ENCODE measurements around the gene NDUFS5.
"Not testable (repeated sequence)": the region's sequence is repeated elsewhere in the genome, so short reads cannot be mapped to it uniquely, and the experiment has no call there.

NDUFS5 gene

GRCh38 chr1:39003281-39003680, 22.9 kb upstream of the NDUFS5 start:
- TF ChIP-seq CTCF (IDR thresholded peaks at IDR 0.05; ENCODE audit: low read depth, low read length, missing control alignments), result no peak
- no peak for DNase-seq (ENCODE audit: low read depth)
- no peak overlapping the region for H3K4me3 ChIP-seq (ENCODE audit: low read depth, low read length)

GRCh38 chr1:39003794-39004193, 22.4 kb upstream of the NDUFS5 start:
- TF ChIP-seq CTCF (IDR thresholded peaks at IDR 0.05; ENCODE audit: low read depth, low read length, missing control alignments), result no peak
- no peak for DNase-seq (ENCODE audit: low read depth)
- H3K4me3 ChIP-seq (ENCODE audit: low read depth, low read length), result no peak overlapping the region

- DNase-seq (ENCODE audit: low read depth), result no peak
- no peak overlapping the region for H3K4me3 ChIP-seq (ENCODE audit: low read depth, low read length)
- TF ChIP-seq CTCF (IDR thresholded peaks at IDR 0.05; ENCODE audit: low read depth, low read length, missing control alignments), result no peak
Measured at GRCh38 chr1:39006287-39006686, 19.9 kb upstream of the NDUFS5 start.

- TF ChIP-seq CTCF (IDR thresholded peaks at IDR 0.05; ENCODE audit: low read depth, low read length, missing control alignments), result no peak
- DNase-seq (ENCODE audit: low read depth), result no peak
- H3K4me3 ChIP-seq (ENCODE audit: low read depth, low read length), result no peak overlapping the region
Measured at GRCh38 chr1:39006726-39007645, 19.2 kb upstream of the NDUFS5 start.

GRCh38 chr1:39014956-39015355, 11.2 kb upstream of the NDUFS5 start:
- not testable (repeated sequence) for DNase-seq (ENCODE audit: low read depth); H3K4me3 ChIP-seq (ENCODE audit: low read depth, low read length)

GRCh38 chr1:39016604-39017171, 9.5 kb upstream of the NDUFS5 start:
- DNase-seq (ENCODE audit: low read depth), result no peak
- H3K4me3 ChIP-seq (ENCODE audit: low read depth, low read length), result no peak overlapping the region
- TF ChIP-seq CTCF (IDR thresholded peaks at IDR 0.05; ENCODE audit: low read depth, low read length, missing control alignments), result no peak

- no peak overlapping the region for H3K4me3 ChIP-seq (ENCODE audit: low read depth, low read length)
- no peak for TF ChIP-seq CTCF (IDR thresholded peaks at IDR 0.05; ENCODE audit: low read depth, low read length, missing control alignments)
- DNase-seq (ENCODE audit: low read depth), result no peak
Measured at GRCh38 chr1:39017266-39017665, 8.9 kb upstream of the NDUFS5 start.

- DNase-seq (ENCODE audit: low read depth); H3K4me3 ChIP-seq (ENCODE audit: low read depth, low read length): not testable (repeated sequence)
Measured at GRCh38 chr1:39020494-39020893, 5.7 kb upstream of the NDUFS5 start.
